BE2C (cell line): Measurements from ENCODE around the gene GRIK4.
"Not testable (repeated sequence)": the region's sequence is repeated elsewhere in the genome, so short reads cannot be mapped to it uniquely, and the experiment has no call there.

Experiments used
- DNase-seq: peaks from one replicate; pipeline ENCODE4 v3.0.0-alpha.2; 2020
- H3K27me3 ChIP-seq: fragments of 250-450 bp; sonication (Bioruptor Pico); 2 replicates; pipeline ENCODE4 v1.5.1; 2020; ENCODE audit warnings: mild to moderate bottlenecking
- H3K36me3 ChIP-seq: fragments of 250-450 bp; sonication (Bioruptor Pico); 2 replicates; pipeline ENCODE4 v1.5.1; 2020; ENCODE audit warnings: mild to moderate bottlenecking
- H3K4me1 ChIP-seq: fragments of 250-450 bp; sonication (Bioruptor Pico); 2 replicates; pipeline ENCODE4 v1.5.1; 2020
- H3K4me3 ChIP-seq: 2 replicates; pipeline ENCODE4 v1.5.1; 2011; ENCODE audit warnings: low read depth, low read length
- H3K9me3 ChIP-seq: fragments of 250-450 bp; sonication (Bioruptor Pico); 2 replicates; pipeline ENCODE4 v1.5.1; 2020
- TF ChIP-seq, protein P1 (sequence below): IDR thresholded peaks from 2 replicates; pipeline ENCODE4 v1.5.1; 2012; ENCODE audit warnings: mild to moderate bottlenecking, low read depth, low read length

Gene GRIK4

DNA sequence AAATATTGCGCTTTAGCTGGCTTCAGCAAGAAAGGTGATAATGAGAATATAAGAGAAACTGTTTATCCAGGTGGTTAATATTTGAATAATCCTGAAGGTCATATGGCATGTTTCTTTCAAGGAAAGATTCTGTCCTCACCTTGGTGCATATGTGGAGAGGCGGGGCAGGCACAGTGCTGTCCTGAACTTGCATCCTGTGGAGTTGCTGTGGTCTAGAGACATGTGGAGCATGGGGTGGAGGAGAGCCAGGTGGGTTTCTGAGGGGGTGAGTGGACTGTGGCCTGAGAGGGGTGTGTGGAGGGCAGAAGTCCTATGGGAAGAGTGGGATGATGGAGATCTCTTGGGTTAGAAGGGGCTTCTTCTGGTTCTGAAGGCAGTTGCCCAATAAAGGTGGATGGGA lies 65.5 kb downstream of the GRIK4 start:
- TF ChIP-seq, protein P1, sequence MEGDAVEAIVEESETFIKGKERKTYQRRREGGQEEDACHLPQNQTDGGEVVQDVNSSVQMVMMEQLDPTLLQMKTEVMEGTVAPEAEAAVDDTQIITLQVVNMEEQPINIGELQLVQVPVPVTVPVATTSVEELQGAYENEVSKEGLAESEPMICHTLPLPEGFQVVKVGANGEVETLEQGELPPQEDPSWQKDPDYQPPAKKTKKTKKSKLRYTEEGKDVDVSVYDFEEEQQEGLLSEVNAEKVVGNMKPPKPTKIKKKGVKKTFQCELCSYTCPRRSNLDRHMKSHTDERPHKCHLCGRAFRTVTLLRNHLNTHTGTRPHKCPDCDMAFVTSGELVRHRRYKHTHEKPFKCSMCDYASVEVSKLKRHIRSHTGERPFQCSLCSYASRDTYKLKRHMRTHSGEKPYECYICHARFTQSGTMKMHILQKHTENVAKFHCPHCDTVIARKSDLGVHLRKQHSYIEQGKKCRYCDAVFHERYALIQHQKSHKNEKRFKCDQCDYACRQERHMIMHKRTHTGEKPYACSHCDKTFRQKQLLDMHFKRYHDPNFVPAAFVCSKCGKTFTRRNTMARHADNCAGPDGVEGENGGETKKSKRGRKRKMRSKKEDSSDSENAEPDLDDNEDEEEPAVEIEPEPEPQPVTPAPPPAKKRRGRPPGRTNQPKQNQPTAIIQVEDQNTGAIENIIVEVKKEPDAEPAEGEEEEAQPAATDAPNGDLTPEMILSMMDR: no peak
- Histone ChIP-seq H3K4me1 (no peaks in the 10 kb centered on the region), H3K4me3 (no peak overlapping the region), H3K9me3 (no peaks in the 10 kb centered on the region), H3K36me3 (no peaks in the 10 kb centered on the region), H3K27me3 (no peaks in the 10 kb centered on the region)
- DNase-seq: no peak

DNA sequence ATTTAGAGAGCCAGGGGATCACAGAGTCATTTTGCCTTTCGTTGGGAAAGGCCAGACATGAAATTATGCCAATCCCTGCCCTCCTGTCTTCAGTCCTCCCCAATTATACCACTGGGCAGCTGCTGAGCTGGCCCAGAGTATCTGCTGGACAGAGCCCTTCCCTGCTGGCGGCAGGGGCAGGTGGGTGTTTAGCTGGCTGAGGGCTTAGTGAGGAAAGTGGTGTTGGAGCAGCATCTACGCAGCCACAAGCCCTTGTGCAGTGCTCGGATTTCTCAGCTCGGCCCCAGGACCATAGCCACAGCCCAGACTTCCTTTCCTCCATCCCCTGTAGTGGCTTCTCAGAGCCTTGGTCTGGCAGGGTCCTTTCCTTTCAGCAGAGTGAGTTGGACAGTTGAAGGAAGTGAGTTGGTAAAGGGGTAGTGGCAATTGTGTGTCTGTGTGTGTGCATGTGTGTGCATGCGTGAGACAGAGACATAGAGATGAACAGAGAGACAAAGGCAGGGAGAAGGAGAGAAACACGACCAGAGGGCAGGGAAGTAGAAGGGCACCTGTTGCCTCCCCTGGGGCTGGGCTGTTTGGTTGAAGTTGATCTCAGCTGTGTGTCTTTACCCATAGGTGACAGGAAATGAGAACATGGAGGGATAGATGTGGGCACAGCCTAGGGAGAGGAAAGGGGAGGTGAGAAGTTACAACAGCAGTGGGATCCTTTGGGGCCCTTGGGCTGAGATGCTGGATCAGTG lies 66.2 kb downstream of the GRIK4 start:
- Histone ChIP-seq H3K4me1 (no peaks in the 10 kb centered on the region), H3K4me3 (no peak overlapping the region), H3K27me3 (no peaks in the 10 kb centered on the region), H3K9me3 (no peaks in the 10 kb centered on the region), H3K36me3 (no peaks in the 10 kb centered on the region)
- DNase-seq: no peak
- TF ChIP-seq, protein P1: no peak

DNA sequence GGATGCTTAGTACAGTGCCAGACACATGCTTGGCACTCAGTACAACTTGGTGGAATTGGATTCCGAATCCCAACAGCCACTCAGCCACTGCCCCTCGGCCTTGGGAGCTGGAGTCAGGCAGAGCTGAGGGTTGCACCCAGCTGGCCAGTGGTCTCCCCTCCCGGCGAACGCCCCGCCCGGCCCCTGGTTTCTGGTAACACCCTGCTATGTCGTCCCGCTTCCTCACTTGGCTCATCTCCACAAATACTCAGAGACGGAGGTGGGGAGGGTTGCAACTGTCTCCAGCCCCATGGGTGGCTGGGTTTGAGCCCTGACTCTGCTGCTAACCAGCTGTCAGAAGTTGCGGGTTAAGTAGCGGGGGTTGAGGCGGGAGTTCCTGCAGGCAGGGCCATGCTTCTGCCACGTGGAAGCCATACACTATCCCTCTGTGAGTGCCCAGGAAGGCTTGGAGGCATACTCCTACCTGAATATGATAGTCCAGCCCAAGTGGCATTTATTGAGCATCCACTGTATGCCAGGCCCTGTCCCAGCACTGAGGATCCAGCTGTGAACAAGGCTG lies 67.1 kb downstream of the GRIK4 start:
- TF ChIP-seq, protein P1: no peak
- Histone ChIP-seq H3K4me1 (no peaks in the 10 kb centered on the region), H3K4me3 (no peak overlapping the region), H3K27me3 (no peaks in the 10 kb centered on the region), H3K9me3 (no peaks in the 10 kb centered on the region), H3K36me3 (no peaks in the 10 kb centered on the region)
- no peak for DNase-seq

DNA sequence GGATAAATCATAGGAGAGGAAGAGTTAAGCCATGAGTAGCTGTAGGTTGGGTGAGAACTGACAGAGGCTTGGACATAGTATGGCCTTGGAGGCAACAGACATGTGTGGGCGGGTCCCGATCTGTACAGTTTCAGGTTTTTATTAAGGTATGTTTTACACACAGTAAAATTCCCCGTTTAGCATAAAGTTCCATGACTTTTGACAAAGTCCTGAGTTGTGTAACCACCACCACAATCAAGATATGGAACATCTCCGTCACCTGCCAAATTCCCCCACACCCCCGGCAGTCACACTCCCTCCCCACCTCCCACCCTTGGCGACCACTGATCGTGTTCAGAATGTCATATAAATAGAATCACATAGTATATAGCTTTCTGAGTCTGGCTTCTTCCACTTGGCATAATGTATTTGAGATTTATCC lies 68.1 kb downstream of the GRIK4 start:
- DNase-seq: no peak
- H3K27me3 ChIP-seq: no peaks in the 10 kb centered on the region

DNA sequence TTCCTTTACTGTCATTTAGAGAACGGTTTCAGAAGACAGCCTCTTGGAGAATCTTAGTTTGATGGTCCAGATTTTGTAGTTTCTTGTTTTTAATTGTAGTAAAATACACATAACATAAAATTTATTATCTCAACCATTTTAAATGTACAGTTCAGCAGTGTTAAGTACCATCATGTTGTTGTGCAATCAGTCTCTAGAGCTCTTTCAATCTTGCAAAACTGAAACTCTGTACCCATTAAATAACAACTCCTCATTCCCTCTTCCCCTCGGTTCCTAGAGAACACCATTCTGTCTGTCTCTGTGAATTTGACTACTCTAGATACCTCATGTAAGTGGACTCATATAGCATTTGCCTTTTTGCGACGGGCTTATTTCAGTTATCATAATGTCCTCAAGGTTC lies 69.8 kb downstream of the GRIK4 start:
- Histone ChIP-seq H3K4me3 (no peak overlapping the region), H3K4me1 (no peaks in the 10 kb centered on the region), H3K9me3 (no peaks in the 10 kb centered on the region), H3K36me3 (no peaks in the 10 kb centered on the region), H3K27me3 (no peaks in the 10 kb centered on the region)
- TF ChIP-seq, protein P1: no peak
- DNase-seq: no peak

More for the DNA sequence above, 68.1 kb downstream of the GRIK4 start:
- Histone ChIP-seq H3K4me3 (no peak overlapping the region), H3K36me3 (no peaks in the 10 kb centered on the region), H3K4me1 (no peaks in the 10 kb centered on the region), H3K9me3 (no peaks in the 10 kb centered on the region)
- TF ChIP-seq, protein P1: no peak

DNA sequence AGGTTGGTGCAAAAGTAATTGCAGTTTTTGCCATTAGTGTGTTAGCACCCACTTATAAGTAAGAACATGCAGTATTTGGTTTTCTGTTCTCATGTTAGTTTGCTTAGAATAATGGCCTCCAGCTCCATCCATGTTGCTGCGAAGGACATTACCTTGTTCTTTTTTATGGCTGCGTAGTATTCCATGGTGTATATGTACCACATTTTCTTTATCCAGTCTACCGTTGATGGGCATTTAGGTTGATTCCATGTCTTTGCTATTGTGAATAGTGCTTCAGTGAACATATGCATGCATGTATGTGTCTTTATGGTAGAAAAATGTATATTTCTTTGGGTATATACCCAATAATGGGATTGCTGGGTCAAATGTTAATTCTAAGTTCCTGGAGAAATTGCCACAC lies 71.0 kb downstream of the GRIK4 start:
- DNase-seq, H3K36me3 ChIP-seq, H3K27me3 ChIP-seq: not testable (repeated sequence)

More for the DNA sequence above, 71.0 kb downstream of the GRIK4 start:
- not testable (repeated sequence) for H3K4me1 ChIP-seq, H3K4me3 ChIP-seq, H3K9me3 ChIP-seq
